ENCODE measurements around the gene AFF2.

AFF2 gene

DNA sequence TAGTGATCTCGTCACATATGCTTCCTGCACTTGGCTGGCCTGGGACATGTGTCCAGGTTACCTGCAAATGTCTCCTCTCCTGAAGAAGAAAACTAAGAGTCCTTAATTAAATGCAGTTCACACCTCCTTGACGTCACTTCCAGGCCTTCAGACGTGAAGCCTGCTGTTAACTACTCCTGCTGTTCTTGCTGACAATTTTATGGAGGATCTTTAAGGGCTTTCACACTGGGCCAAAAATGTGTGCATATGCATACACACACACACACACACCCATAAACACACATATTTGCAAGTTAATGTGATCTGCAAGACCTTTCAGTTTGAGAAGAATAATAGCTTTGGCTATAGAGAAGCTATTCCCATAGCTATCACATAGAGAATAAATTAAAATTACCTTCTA, 267.9 kb downstream of the AFF2 start:
- no peak for DNase-seq

DNA sequence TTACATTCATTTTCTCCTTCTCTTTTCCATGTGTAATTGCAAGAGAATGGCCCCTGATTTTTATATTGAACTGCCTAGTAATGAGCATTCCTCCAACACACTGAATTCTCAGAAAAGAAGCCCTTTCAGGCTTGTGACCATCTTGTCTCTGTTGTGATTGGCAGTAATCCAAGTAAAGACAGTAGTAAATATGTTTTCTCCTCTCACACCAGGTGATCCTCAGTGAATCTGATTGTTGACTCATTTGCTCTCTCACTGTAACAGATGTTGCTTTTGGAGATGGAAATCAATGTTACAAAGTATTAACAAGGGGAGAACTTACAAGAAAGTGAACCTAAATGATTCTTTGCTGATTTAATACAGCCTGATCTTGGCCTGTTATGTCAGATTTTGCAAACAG, 271.0 kb downstream of the AFF2 start:
- DNase-seq: no peak

DNA sequence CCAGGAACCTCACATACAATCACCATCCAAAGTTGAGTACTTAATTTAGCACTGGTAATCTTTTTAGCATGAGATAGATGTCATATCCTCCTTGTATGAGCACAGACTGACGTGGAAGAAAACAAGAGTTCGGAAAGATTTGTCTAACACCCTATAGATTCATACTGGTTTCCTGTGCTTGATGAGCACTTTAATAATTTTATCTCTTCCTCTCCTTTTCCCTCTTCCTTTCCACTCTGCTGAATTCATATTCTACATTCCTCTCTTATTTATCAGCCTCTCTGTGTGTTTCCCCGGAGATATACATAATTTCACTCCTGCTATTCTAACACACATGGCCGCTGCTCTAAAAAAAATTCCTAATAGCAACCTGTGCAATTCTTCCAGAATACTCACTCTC, 273.9 kb downstream of the AFF2 start:
- no peak for DNase-seq

DNA sequence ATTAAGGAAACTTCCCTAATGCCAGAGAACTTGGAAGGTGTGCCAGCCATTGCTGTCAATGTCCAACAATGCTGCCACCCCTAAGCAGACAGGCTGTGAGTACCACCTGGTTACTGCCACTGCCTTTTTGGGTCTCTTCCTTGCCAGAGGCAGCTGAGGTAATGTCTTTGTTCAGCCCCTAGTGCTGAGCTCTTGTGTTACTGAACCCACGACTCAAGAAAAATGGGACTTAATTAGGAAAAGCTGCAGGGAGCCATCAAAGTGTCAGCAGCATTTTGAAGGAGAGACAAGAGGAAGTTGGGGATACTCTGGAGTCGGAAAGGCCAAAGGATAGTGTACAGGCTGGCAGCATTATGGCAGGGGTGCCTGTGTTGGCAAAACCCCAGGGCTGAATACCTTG, 283.7 kb downstream of the AFF2 start:
- DNase-seq: no peak

DNA sequence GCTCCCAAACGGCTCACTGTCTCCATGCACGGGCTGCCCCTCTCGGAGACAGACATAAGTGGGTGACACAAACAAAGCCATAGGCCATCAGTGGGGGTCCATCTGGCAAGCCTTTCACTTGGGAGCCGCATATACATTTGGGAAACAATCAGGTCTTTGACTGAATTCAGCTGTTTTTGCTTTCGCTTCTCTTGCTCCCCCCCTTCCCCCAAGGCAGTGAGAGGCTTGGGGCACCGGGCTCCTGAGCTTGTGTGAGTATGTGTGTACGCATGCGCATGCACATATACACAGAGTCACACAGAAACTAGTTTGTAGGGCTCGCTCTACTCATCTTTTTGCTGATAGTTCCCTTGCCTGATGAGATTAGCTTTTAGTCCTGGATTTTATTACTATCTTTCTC, 284.4 kb downstream of the AFF2 start:
- DNase-seq: no peak

DNA sequence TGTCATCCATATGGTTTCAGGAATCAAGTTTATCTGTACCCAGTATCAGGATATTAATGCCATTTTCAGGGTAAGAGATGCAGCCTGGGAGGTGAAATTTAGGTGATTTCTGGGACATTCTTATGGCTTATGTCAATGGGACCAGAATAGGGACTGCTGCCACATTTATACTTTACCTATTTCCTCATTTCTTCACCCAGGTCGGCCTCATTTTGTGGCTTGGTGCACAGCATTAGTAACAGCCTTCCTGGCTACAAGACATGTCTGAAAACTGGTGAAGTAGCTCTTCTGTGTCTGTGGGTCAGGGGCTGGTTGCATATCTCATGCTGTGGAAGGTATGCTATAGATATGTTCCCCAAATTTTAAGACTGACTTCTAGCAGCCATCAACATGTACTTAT, 284.8 kb downstream of the AFF2 start:
- DNase-seq: no peak

DNA sequence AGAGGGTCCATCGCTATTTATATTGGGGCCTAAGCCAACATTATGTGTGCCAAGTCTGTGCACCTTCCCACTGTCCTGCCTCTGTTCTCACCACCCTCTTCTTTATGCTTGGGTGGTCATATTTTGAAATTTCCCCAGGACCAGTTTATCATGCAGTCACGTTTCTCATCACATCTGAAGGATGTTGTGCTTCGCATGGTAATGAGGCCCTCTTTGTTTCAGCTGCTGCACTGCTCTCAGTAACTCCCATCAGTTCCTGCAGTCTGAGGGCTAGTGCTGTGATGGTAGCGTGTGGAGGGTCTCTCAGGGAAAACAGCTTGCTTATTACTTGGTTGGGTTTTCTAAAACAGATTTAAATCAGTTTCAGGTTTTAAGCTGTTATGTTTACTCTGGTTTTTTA, 288.0 kb downstream of the AFF2 start:
- no peak for DNase-seq

DNA sequence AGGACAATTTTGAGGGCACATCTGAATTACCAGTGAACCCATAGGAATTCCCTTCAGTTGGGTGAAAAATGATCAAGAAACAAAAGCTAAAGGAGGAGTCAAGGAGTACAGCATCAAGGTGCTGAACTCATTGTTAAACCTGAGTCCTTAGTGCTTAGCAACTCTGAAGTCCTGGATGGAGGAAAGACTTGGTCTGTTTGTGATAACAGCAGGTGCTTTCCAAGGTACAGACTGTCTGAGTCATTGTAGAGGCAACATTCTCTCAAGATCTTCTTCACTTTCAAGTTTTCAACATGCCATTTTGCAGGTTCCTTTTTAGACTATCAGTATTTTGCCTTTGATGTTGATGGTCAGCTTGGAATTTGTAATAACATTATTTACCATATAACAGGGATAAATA, 293.9 kb downstream of the AFF2 start:
- no peak for DNase-seq

DNA sequence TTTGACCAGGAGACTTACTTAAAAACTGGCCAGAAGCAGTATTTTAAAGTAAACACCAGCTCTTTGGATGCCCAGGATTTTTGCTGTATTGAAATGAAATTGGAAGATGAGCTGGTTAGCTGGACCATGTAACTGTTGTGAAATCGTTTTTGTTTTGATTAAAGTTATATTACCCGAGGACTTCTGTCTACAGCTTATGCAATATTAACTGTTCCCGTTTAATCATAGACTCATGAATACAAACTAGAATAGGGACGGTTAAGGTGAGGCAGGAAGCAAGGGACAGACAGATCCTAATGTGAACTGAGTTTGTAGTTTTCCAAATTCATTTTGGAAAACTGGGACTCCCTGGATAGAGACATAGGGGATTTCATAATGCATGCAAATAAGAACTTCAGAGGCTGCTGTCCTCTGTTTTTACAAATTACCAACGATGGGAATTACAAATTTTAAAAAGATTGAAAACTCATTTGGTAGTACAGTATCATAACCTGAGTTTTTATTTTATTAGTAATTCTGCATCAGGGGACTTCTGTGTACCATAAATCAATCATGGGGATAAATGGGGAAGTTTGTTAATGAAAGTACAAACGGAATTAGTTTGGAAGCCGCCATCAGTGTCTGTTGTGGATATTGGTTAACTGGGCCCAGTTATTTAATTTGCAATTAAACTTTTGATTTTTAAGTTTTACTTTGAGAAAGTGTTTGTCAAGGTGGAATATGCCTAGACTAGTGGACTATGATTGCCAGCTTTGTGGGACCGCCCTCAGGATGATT, 304.4 kb downstream of the AFF2 start:
- DNase-seq: no peak

DNA sequence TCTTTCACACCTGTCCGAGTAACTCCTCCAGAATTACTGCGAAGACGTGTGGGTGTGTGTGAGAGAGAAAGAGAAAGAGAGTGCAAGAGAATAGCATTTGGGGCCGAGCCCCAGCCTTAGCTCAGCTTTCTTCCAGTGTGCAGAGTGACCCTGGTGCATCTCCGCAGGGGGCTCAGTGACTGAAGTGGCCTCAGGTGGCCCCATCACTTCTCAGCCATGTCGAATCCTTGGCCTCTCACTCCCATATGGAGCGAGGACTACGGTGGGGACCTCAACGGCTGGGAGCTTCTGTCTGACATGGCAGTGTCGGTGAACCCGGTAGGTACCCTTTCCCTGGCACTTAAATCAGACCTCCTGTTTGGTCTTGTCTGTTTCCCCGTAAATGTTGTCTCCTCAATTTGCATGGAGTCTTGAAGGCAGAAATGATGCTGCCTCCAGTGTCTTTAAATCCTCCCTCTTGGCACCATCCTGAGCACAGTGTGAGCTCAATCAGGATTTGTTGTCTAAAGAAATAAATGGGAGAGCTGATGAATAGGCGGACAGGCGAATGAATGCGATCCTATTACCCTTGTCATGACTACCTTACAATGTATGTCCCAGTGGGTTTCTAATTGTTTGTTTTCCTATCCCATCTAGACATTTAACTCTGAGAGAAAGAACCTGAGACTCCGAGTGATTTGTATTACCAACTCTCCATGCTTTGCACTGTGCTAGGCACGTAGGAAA, 305.9 kb downstream of the AFF2 start:
- DNase-seq: no peak

DNA sequence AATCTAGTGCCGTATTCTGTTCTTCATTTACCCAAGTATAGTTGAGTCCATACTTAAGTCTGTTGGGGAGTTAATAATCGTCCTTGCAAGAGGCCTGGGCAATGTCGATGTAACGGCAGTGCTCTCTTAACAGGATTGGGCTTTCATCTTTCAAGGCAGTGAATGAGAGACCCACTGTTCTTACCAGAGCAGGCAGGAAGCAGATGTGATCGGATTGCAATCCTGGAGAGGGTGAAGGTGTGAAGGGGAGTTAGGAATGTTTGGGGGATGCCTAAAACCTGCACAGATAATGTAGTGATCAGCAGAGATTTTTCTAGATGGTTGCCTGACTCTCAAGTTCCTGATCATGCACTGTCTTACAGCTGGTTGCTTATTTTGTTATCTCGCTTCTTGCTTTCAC, 308.4 kb downstream of the AFF2 start:
- no peak for DNase-seq

DNA sequence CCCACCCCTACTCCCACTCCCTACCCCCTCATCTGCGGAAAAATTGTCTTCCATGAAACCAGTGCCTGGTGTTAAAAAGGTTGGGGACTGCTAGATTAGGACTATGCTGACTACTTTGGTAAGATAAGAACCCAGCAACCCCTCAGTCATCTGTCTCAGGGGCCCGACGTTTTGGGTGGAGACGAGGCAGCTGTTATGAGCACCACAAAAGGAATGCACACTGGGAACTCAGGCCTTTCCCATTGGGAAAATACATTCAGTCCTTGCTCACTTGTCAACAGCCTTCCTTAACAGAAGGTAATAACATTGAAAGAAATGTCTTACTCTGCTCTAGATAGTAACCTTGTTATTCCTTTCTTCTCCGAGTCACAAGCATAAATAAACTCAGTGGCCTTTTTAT, 310.8 kb downstream of the AFF2 start:
- DNase-seq: no peak

DNA sequence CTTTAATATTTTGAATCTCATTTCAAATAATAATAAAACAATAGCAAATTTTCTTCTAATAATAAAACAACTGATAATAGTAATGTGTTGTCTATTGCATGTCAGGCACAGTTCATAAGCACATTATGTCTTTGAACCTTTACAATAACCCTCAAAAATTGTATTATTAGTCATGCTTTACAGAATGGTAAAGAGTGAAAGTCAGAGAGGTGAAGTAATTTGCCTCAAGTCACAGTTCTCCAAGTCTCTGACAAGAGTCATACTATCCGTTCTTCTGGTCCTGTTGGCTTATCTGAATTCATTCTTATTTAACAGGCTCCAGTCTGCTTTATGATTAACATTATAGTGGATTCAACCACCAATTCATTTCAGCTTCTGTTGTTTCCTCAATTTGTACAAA, 313.0 kb downstream of the AFF2 start:
- DNase-seq: no peak

DNA sequence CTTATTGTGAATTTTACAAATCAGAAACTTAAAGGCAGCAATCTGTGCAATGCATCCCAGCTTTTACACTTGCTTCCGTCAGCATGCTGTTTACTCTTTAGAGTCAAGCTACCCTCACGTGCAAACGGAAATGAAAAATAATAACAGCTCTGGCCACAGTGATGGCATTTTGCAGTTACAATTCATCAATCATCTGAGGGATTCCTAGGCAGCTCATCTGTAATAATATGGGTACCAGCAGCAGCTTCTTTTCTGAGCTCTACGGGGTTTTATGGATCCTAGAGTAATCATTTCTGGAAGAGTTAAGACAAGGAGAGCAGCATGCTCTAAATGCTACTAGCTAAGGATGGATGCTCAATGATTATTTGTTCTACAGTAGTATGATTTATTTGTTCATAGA, 313.6 kb downstream of the AFF2 start:
- DNase-seq: no peak

DNA sequence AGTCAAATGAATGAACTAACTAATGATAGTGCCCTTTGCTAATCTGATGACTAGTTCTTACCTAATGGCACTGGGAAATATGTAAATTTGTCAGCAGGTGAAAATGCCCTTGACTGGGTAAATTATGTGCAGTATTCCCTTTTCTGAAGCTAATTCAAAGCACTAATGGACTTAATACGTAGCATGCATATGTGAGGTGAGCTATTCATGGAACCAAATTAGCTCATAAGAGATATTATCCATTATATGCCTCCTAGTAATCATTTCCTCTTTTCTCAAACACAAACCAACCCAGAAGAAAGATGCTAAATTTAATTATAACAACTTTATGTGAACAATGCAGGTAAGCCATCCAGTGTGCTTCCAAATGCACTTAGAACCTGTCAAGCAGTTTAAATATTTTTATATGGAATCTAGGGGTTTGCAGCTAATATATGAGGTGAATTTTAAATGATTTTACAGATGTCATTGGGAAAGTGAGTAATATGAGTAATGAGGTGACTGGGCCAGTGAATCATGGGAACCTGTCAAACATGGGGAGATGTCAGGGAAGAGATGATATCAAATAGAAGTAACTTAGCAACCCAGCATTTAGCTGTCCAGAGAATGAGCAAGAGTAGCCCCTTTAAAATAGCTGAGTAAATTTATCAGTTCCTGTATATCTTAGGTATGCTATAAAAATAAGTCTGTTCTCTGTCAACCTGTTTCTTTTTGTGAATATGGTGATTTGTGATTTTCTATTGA, 315.0 kb downstream of the AFF2 start:
- no peak for DNase-seq

DNA sequence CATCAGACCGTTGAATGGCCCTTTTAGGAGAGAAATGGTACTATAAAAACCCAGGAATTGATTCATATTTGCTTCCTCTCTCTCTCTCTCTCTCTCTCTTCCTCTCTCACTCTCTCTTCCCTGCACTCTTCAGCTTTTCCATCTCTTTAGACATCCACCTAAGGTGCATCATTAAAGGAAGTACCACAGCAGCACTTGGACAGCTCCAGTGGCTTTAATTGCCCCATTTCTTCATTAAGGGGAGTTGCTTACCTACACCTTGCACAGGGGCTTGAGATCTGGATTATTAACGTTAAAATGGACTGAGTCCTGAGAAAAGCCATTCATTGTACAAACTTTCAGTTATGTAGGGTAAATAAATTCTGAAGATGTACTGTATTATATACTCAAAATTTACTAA, 323.6 kb downstream of the AFF2 start:
- DNase-seq: no peak

DNA sequence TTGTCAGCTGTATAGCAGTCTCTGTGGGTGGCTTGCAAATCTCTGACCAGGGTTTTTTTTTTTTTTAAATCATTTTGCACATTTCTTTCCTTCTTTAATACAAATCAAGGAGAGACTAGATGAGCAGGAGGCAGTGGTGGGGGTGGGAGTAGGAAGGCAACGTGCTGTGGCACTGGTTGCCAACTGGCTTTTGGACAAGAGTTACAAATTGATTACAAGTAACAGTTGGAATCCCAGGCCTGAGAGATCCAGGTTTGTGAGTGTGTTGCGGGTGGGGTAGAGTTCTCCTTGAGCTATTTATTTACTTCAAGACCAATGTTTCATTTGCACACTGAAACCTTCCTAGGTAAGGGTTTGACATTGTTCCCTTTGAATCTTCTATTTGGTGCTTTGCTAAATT, 325.3 kb downstream of the AFF2 start:
- no peak for DNase-seq

DNA sequence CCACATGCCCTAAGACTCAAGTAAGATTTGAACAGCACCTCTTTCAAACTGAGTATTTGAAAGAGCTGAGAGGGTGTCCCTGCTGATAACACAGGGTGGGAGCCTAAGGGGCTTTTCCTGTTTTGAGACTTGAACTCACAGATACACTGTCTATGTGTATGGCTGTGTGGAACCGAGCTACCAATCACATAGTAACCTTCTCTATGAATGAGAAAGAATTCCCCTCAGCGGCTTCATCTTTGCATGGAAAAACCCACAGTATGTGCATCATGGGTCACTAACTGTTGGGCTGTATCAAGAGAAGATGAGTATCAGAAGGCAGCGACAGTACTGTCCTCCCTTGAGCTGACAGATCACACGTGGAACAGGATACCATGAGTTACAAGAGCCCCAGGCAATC, 336.3 kb downstream of the AFF2 start:
- no peak for DNase-seq

DNA sequence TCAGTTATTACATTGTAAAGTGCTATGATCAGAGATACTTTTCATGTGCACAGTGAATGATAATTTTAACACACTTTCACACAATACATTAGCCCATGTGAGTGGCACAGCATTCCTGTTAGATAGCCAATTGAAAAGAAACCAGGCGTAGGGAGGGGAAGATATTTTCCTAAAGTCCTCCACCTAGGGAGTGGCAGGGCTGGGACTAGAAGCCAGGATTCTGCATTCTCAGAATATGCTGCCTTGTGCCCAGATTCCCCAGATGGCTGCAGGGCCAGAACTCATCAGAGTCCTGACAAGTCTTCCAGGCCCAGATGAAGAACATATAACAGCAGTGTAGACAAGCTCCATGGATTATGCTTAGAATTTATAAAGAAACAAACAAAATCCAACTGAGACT, 350.2 kb downstream of the AFF2 start:
- DNase-seq: no peak

DNA sequence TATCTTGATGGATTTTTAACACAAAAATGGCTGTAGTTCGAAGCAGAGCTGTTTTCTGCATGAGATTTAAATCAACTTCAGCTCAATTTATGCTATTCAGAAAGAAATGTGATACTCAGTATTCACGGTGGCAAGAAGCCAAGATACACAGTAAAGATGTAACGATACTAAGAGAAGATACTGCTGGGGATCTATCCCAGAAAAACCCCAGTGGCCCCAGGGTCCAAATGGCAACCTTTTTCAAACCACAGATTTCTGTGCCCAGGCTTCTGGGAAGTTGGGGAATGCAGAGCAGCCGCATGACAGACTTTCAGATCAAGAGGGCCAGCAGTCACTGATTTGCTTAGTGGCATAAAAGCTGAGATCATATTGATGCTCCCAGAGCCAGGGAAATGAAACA, 353.9 kb downstream of the AFF2 start:
- no peak for DNase-seq

DNA sequence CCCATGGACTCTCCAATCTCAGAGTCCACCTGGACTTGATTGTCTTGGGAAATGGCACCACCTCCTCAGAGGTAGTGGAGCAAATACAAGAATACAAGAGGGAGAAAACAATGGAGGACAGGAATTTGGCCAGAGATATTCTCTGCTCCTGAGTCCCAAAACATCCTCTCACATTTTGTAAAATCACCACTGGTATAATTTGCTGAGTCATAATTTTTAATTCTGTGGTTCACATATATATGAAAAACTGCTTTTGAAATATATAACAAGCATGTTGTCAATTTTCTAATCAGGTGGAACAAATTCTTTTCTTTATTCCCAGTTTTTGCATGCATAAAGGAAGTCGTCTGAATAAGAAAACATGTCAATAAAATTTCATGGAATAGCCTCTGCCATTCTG, 356.1 kb downstream of the AFF2 start:
- no peak for DNase-seq

DNA sequence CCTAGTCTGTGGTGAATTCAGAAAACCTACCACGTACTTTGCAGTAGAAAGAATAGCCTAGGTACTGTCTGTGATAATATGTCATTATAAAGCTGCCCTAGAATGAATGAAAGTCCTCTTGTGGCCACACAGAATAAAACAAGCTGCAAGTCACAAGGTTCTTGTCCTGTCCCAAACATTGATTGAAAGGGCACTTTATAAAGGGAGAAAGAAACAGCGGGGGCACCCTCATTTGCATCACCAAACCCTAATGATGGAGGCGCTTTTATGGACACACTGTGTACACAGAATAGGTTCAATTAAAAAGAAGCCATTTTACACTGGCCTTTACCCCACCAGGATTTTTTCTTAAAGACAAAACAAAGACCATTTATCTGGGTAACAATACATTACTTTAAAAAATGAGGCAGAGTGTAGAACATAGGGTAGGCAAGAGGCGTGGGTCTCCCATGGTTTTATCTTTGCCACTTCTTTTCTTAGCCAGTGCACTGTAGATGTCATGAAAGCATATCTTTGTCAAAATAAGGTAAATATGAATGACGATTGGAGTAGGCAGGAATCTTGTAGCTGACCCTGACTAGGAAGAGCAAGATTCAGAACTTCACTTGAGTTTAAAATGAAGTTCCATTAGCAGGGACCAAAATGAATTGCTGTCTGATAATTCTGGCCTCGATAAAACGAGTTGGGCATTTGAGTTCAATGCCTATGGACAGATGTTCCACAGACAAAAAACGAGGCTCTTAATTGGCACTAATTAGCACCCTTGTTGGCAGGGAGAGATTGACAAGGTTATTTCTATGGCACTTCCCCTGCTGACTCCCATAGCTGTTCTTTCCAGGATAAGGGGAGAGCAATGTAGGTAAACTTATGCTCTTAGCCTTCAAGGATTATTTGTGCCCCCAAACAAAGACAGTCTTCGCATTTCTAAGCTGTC, 365.1 kb downstream of the AFF2 start:
- no peak for DNase-seq

DNA sequence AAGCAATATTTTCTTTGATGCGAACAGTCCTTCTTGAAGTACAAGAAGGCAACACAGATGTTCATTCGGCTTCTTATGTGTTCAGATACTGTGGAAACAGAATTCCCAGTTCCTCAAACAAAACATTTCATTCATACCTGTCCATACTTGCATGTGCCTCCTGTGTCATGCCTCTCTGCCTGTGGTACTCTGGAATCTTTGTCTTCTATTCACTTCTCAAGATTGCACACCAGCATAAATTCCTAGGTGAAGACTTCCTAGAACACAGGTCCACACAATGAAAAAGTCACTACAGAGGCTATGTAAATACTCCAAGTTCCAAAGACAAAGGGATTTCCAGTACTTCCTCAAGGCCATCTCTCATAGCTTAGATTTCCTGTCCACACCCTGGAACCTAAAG, 367.2 kb downstream of the AFF2 start:
- DNase-seq: no peak
